Stimulated activated CD4-positive, alpha-beta T cell treated with anti-CD3 and anti-CD28 coated beads, Interleukin-15, amount 100 ng/mL, for 48 hours (primary cell): ENCODE data around the gene STK32A.

ENCODE experiments used
- DNase-seq, 2 donors: peaks; one replicate each; pipeline ENCODE4 v3.0.0-alpha.2; 2020; ENCODE audit warnings: low read depth in 2 of 2

Gene STK32A

GRCh38 chr5:147418613-147419012 lies 183.8 kb downstream of the STK32A start:
- DNase-seq: no peak

GRCh38 chr5:147426640-147427327 lies 192.0 kb downstream of the STK32A start:
- DNase-seq: no peak

GRCh38 chr5:147427521-147428401 lies 192.9 kb downstream of the STK32A start:
- no peak for DNase-seq

- no peak for DNase-seq
These were observed 195.8 kb downstream of the STK32A start for GRCh38 chr5:147430628-147431027.

- DNase-seq: no peak
These were observed 196.8 kb downstream of the STK32A start for GRCh38 chr5:147431586-147431985.

- no peak for DNase-seq
These were observed 197.5 kb downstream of the STK32A start for GRCh38 chr5:147432323-147432722.

GRCh38 chr5:147434049-147434448 lies 199.2 kb downstream of the STK32A start:
- no peak for DNase-seq

GRCh38 chr5:147436596-147436995 lies 201.8 kb downstream of the STK32A start:
- DNase-seq: no peak

- no peak for DNase-seq
These were observed 202.4 kb downstream of the STK32A start for GRCh38 chr5:147437161-147437596.
